Astrocyte (in vitro differentiated cells and primary cell): ENCODE results near the gene HOXB4. TPM values are rescaled to one million over a fixed set of nuclear protein-coding genes. Genes with fewer than 3 reads are reported as not detected.

Source experiments
- DNase-seq: peaks from one replicate; pipeline ENCODE4 v3.0.0-alpha.2; 2010; ENCODE audit warnings: low read depth
- FAIRE-seq: peaks from 2 replicates; lab custom pipeline; 2011; peaks lifted over from hg19 to GRCh38; lab: Jason Lieb, UNC
- H2AFZ ChIP-seq: 2 replicates; pipeline ENCODE4 v1.6.0; 2012; ENCODE audit warnings: low read depth, low read length, inconsistent platforms
- H3K27ac ChIP-seq: 2 replicates; pipeline ENCODE4 v1.5.1; 2011; ENCODE audit warnings: low read depth, low read length, inconsistent platforms
- H3K27me3 ChIP-seq: 2 replicates; pipeline ENCODE4 v1.6.0; 2011; ENCODE audit warnings: low read length, inconsistent platforms; ENCODE audit not compliant: insufficient read depth
- H3K36me3 ChIP-seq: 2 replicates; pipeline ENCODE4 v1.5.1; 2011; ENCODE audit warnings: low read length, inconsistent platforms; ENCODE audit not compliant: insufficient read depth
- H3K4me1 ChIP-seq: 2 replicates; pipeline ENCODE4 v1.5.1; 2011; ENCODE audit warnings: low read length, inconsistent platforms; ENCODE audit not compliant: insufficient read depth
- H3K4me2 ChIP-seq: 2 replicates; pipeline ENCODE4 v1.6.0; 2012; ENCODE audit warnings: low read length, inconsistent platforms
- H3K4me3 ChIP-seq: 2 replicates; pipeline ENCODE4 v1.5.1; 2011; ENCODE audit warnings: low read depth, mild to moderate bottlenecking, low read length, inconsistent platforms; ENCODE audit not compliant: insufficient read depth
- H3K79me2 ChIP-seq: 2 replicates; pipeline ENCODE4 v1.6.0; 2012; ENCODE audit warnings: mild to moderate bottlenecking, low read length, inconsistent platforms; ENCODE audit not compliant: insufficient read depth
- H3K9ac ChIP-seq: 2 replicates; pipeline ENCODE4 v1.6.0; 2012; ENCODE audit warnings: mild to moderate bottlenecking, low read length, inconsistent platforms
- H3K9me3 ChIP-seq: 2 replicates; pipeline ENCODE4 v1.5.1; 2012; ENCODE audit warnings: low read depth, mild to moderate bottlenecking, low read length, inconsistent platforms; ENCODE audit not compliant: insufficient read depth
- H4K20me1 ChIP-seq: 2 replicates; pipeline ENCODE4 v1.6.0; 2012; ENCODE audit warnings: low read length, inconsistent platforms; ENCODE audit not compliant: insufficient read depth
- H3K27ac Mint-ChIP-seq: one replicate; pipeline ENCODE4 v1.8.0; 2021; ENCODE audit warnings: mild to moderate bottlenecking, mixed read lengths; ENCODE audit not compliant: unreplicated experiment
- H3K27me3 Mint-ChIP-seq: one replicate; pipeline ENCODE4 v1.8.0; 2021; ENCODE audit warnings: low read depth, mixed read lengths; ENCODE audit not compliant: unreplicated experiment
- H3K36me3 Mint-ChIP-seq: one replicate; pipeline ENCODE4 v1.8.0; 2021; ENCODE audit warnings: low read depth, mixed read lengths; ENCODE audit not compliant: unreplicated experiment
- H3K4me1 Mint-ChIP-seq: one replicate; pipeline ENCODE4 v1.8.0; 2021; ENCODE audit warnings: low read depth, mixed read lengths; ENCODE audit not compliant: unreplicated experiment
- H3K4me3 Mint-ChIP-seq: one replicate; pipeline ENCODE4 v1.8.0; 2021; ENCODE audit warnings: mild to moderate bottlenecking, moderate library complexity, mixed read lengths; ENCODE audit not compliant: unreplicated experiment
- H3K9me3 Mint-ChIP-seq: one replicate; pipeline ENCODE4 v1.8.0; 2021; ENCODE audit warnings: mild to moderate bottlenecking, mixed read lengths; ENCODE audit not compliant: unreplicated experiment
- EZH2 ChIP-seq: IDR thresholded peaks from 2 replicates; pipeline ENCODE4 v1.6.1; 2012; ENCODE audit warnings: mild to moderate bottlenecking, low read length, inconsistent platforms; ENCODE audit not compliant: insufficient read depth
- total RNA-seq: library from RNA; stranded (reverse); gene quantifications from 2 replicates; pipeline ENCODE4 v1.2.1, GENCODE V29; 2021
- TF ChIP-seq, protein P1 (sequence below): IDR thresholded peaks from 2 replicates; pipeline ENCODE4 v1.5.1; 2011; ENCODE audit warnings: low read depth, mild to moderate bottlenecking, inconsistent platforms, low read length, moderate library complexity; ENCODE audit not compliant: insufficient read depth

HOXB4 gene
- total RNA-seq, 1 donor from 2014 or later = not detected

DNA sequence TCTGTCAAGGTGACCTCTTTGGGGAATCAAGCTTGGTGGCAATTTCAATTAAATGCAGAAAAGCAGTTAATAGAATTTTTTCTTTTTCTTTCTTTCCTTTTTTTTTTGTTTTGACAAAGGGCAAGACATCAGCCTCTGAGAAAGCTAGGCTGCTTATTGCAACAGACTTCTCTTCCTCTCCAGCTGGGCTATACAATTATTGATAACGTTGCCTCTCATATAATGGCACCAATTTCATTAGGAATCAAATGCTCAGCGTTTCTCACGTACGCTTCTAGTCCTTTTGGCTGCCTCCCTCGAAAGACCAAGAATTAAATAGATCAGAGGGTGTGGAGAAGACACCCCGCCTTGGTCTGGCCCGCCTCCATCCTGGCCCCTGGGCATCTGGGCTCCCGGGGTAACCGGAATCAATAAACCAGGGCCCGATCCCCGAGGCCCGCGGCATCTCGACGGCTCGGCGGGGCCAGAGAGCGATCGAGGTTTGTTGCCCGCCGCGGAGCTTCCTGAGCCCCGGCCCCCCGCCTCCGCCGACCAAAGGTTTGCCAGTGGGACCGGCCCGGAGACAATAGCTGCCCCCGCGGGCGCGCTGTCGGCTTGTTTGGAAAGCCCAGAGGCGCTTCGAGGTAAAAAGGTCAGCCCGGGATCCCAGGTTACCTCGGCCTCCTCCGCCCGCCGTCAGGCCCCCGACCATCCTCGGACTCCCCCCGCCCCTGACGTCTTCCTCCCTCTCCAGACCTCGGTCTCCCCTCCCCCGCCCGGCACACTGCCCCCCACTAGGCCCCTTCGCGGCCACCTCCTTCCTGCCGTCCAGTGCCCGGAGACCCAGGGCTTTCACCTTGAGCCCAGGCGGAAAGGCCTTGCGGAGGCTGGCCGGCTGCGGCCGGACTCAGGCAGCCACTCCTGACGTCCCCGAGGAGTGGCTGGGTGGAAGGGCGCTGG is 51.3 kb downstream of the HOXB4 start:
- H3K9me3 Mint-ChIP-seq = peaks cover 4% of the 10 kb centered on the region
- peaks cover 92% of the 10 kb centered on the region for H3K27me3 Mint-ChIP-seq
- H3K9ac ChIP-seq = no peak overlapping the region
- H3K4me2 ChIP-seq = peak overlapping the region; percentile 58
- FAIRE-seq (no peak), DNase-seq (no peak)
- H3K27ac Mint-ChIP-seq = no peak overlapping the region
- no peak overlapping the region for H3K4me3 ChIP-seq
- TF ChIP-seq, protein P1, sequence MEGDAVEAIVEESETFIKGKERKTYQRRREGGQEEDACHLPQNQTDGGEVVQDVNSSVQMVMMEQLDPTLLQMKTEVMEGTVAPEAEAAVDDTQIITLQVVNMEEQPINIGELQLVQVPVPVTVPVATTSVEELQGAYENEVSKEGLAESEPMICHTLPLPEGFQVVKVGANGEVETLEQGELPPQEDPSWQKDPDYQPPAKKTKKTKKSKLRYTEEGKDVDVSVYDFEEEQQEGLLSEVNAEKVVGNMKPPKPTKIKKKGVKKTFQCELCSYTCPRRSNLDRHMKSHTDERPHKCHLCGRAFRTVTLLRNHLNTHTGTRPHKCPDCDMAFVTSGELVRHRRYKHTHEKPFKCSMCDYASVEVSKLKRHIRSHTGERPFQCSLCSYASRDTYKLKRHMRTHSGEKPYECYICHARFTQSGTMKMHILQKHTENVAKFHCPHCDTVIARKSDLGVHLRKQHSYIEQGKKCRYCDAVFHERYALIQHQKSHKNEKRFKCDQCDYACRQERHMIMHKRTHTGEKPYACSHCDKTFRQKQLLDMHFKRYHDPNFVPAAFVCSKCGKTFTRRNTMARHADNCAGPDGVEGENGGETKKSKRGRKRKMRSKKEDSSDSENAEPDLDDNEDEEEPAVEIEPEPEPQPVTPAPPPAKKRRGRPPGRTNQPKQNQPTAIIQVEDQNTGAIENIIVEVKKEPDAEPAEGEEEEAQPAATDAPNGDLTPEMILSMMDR = no peak
- peak; percentile 83 for TF ChIP-seq EZH2
- no peak overlapping the region for H3K27ac ChIP-seq
- no peaks in the 10 kb centered on the region for H3K36me3 ChIP-seq
- H3K79me2 ChIP-seq = no peaks in the 10 kb centered on the region
- no peaks in the 10 kb centered on the region for H3K9me3 ChIP-seq
- H3K36me3 Mint-ChIP-seq = peaks cover 2% of the 10 kb centered on the region
- H3K27me3 ChIP-seq = peaks cover 47% of the 10 kb centered on the region
- no peak overlapping the region for H3K4me3 Mint-ChIP-seq
- H2AFZ ChIP-seq = peak overlapping the region; percentile 45
- H4K20me1 ChIP-seq = no peaks in the 10 kb centered on the region
- H3K4me1 ChIP-seq = peaks cover 15% of the 10 kb centered on the region
- H3K4me1 Mint-ChIP-seq = no peaks in the 10 kb centered on the region

Other genes with a start within 250 kb of the HOXB4 start
- not detected in 2 replicates for gene SKAP1, start 148.1 kb downstream of the HOXB4 start, total RNA-seq
- not detected in 2 replicates for gene HOXB1, start 47.3 kb downstream of the HOXB4 start, total RNA-seq
- 0.41 and 1.8 TPM in 2 replicates for gene HOXB2, start 33.2 kb downstream of the HOXB4 start, total RNA-seq
- gene HOXB3, start 11.9 kb upstream of the HOXB4 start, total RNA-seq = not detected in 2 replicates
- gene HOXB5, start 15.4 kb upstream of the HOXB4 start, total RNA-seq = not detected in 2 replicates
- not detected in 2 replicates for gene HOXB6, start 26.6 kb upstream of the HOXB4 start, total RNA-seq
- gene HOXB7, start 32.7 kb upstream of the HOXB4 start, total RNA-seq = not detected in 2 replicates
- not detected in 2 replicates for gene HOXB8, start 36.9 kb upstream of the HOXB4 start, total RNA-seq
- gene HOXB9, start 48.0 kb upstream of the HOXB4 start, total RNA-seq = 0.10 and 0.11 TPM in 2 replicates
- gene PRAC1, start 144.2 kb upstream of the HOXB4 start, total RNA-seq = not detected in 2 replicates
- not detected in 2 replicates for gene PRAC2, start 144.8 kb upstream of the HOXB4 start, total RNA-seq
- gene HOXB13, start 150.4 kb upstream of the HOXB4 start, total RNA-seq = not detected in 2 replicates
- gene TTLL6, start 238.9 kb upstream of the HOXB4 start, total RNA-seq = not detected in 2 replicates